GM12865 (cell line): ENCODE measurements around the gene TAAR6.
"Not testable (repeated sequence)": the region's sequence is repeated elsewhere in the genome, so short reads cannot be mapped to it uniquely, and the experiment has no call there.

Experiments used
- DNase-seq: peaks from one replicate; pipeline ENCODE4 v3.0.0; 2010; ENCODE audit warnings: low read depth
- H3K4me3 ChIP-seq: 2 replicates; pipeline ENCODE4 v1.5.1; 2011; ENCODE audit warnings: mild to moderate bottlenecking, low read depth, low read length, control low read depth
- TF ChIP-seq, protein P1 (sequence below): IDR thresholded peaks from 2 replicates; pipeline ENCODE4 v1.5.1; 2011; ENCODE audit warnings: low read length, control low read depth, low read depth, inconsistent platforms; ENCODE audit not compliant: insufficient read depth; ENCODE audit errors: missing control alignments

Gene TAAR6

DNA sequence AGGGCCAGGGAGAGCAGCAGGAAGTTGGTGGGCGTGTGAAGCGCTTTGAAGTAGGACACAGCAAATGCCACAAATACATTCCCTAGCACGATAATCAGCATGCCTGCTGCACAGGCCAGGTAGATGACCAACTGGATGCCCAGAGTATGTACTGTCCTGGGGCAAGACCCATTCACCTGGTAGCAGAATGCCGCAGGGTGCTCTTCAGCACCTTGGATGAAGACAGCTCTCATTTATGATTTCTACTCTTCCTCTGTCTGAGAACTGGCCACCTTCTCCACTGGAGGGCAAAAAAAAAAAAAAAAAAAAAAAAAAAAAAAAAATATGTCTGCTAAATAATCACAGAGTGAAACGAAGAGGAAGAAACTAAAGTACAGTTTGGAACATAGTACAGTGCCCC is 19.3 kb downstream of the TAAR6 start, which contains the start of gene TAAR5:
TSS of gene TAAR5 (minus strand) at position 288 of the 400 bp plus-strand sequence. CDS start at position 233, 55 bp downstream.
- TF ChIP-seq, protein P1, sequence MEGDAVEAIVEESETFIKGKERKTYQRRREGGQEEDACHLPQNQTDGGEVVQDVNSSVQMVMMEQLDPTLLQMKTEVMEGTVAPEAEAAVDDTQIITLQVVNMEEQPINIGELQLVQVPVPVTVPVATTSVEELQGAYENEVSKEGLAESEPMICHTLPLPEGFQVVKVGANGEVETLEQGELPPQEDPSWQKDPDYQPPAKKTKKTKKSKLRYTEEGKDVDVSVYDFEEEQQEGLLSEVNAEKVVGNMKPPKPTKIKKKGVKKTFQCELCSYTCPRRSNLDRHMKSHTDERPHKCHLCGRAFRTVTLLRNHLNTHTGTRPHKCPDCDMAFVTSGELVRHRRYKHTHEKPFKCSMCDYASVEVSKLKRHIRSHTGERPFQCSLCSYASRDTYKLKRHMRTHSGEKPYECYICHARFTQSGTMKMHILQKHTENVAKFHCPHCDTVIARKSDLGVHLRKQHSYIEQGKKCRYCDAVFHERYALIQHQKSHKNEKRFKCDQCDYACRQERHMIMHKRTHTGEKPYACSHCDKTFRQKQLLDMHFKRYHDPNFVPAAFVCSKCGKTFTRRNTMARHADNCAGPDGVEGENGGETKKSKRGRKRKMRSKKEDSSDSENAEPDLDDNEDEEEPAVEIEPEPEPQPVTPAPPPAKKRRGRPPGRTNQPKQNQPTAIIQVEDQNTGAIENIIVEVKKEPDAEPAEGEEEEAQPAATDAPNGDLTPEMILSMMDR, result no peak
- no peak within 1 kb of the TSS for H3K4me3 ChIP-seq
- DNase-seq, result no peak

DNA sequence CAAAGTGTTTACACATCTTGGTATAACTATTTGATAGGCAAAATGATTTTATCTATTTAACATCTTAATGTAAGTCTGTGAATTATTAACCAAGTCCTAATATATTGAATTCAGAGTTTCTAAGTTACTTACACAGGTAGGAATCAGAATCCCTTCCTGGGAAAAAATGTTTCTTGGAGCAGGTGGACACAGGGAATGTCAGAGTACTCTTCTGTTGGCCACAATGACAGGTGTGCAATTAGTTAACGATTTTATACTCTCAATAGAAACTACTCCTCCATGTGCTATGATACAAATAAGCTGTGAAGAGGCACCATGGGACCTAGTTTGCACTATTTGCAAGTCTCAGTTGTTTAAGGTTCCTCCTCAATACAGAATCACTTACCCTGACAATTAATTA is 20.2 kb downstream of the TAAR6 start:
- no peak overlapping the region for H3K4me3 ChIP-seq
- no peak for DNase-seq
- TF ChIP-seq, protein P1, result no peak

DNA sequence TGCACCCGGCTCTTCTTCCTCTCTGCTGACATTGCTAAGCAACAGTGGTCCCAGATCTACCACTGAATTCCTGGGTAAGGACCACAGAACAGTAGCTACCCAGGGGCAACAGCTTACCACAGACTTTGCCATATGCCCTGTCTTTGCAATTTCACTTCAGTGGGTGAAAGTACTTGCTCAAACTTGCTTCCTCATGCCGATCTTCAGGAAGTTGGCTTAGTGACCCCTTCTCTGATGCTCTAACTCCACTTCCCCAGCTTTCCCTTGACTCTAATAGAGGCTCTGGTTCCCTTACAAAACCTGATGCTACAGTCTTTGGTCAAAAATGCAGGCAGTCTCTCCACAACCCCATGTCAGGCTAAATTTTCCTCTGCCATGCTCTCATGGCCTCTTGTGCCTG is 22.7 kb downstream of the TAAR6 start:
- H3K4me3 ChIP-seq, result no peak overlapping the region
- TF ChIP-seq, protein P1, result no peak

DNA sequence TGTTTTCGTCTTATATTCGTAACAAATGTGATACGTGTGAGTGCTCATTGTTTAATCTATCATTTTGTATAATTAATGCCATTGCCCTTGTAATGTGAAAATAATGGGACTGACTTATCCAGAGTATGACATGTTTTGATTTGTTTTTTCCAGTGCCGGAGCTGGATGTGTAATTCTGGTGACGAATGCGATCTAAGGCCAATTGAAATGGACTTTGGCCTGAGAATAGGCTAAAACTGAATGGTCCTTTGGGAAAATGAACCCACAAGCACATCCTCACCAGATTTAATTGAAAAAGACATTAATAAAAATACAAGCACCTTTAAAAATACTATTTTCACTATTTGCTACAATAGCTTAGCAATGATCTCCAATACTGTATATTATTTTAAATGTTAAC is 26.1 kb downstream of the TAAR6 start:
- no peak for DNase-seq
- TF ChIP-seq, protein P1, result no peak
- no peak overlapping the region for H3K4me3 ChIP-seq

More for the DNA sequence above, 22.7 kb downstream of the TAAR6 start:
- no peak for DNase-seq

DNA sequence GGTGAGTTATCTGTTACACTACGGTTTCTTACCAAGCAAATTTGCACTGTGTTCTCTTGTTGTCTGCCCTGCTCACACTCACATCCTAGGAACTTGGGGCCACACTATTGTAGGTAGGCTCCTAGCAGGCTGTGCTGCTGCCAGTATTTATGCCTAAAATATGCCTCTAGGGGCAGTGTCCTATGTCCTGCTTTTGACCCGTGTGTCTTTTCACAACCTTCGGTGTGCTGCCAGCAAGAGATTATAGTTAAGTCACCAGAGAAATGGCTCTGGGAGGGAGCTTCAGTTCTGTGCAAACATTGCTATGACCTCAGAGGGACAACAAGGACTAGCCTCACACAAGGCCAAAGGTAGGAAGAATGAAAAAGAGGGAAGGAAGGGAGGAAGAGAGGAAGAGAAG is 28.4 kb downstream of the TAAR6 start:
- TF ChIP-seq, protein P1, result peak; percentile 50
- H3K4me3 ChIP-seq, result no peak overlapping the region
- peak; percentile 46 for DNase-seq

DNA sequence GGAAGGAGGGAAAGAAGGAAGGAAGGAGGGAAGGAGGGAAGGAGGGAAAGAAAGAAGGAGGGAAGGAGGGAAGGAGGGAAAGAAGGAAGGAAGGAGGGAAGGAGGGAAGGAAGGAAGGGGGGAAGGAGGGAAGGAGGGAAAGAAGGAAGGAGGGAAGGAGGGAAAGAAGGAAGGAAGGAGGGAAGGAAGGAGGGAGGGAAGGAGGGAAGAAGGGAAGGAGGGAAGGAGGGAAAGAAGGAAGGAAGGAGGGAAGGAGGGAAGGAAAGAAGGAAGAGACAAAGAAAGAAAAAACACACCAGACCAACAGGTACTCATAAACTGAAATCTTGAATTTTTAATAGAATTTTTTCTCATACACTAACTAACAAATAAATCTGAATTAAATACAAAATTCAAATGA is 30.8 kb downstream of the TAAR6 start:
- DNase-seq, H3K4me3 ChIP-seq: not testable (repeated sequence)

DNA sequence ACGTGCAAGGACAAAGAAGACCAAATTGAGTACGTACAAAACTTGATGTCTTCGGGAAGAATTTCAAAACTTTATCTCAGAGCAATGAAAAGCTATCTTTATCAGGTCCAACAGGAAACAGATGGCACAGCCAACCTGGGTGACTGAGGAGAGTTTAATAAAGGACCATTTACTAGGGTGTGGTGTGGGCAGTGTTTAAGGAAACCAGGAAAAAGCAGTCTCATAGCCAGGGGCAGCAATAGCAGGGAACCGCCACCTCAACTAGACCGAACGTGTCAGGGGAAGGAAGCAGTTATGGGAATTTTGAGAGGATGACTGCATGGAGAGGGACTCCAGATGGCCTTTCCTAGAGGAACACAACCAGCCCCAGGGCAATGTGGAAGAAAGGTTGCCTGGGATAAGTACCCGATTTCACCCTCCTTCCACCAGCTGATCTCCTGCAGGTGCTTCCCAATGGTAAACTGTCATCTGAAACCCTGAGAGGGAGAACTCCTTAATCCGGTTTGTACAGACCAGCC is 34.6 kb downstream of the TAAR6 start:
- TF ChIP-seq, protein P1, result no peak
- H3K4me3 ChIP-seq, result no peak overlapping the region
- DNase-seq, result no peak
